ENCODE results near the gene RCAN1.

The RCAN1 gene

DNA sequence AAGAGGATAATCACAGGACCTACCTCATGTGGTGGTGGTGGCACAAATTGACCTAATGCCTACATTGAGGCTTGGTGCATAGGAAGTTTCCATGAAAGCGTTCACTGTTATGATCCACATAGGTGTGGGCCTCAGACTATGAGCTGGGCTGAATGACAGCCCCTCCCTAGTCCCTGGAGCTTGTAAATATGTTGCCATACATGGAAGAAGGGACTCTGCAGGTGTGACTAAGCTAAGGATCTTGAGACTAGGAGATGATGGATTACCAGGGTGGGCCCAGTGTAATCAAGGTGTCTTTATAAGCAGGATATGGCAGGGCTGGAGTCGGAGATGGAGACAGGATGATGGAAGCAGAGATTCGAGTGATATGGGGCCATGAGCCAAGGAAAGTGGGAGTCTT, 71.9 kb downstream of the RCAN1 start:
- Histone ChIP-seq H2AFZ (ENCODE audit: low read depth, low read length) (no peak overlapping the region), H3K36me3 (replicated peaks; ENCODE audit: low read depth, low read length) (peaks cover 2% of the 10 kb centered on the region), H3K9ac (ENCODE audit: low read length) (no peak overlapping the region), H3K4me1 (ENCODE audit: low read length) (peaks cover 28% of the 10 kb centered on the region), H4K20me1 (ENCODE audit: insufficient read depth, low read length) (no peaks in the 10 kb centered on the region), H3K27ac (ENCODE audit: low read length) (no peak overlapping the region), H3K4me2 (ENCODE audit: low read length) (no peak overlapping the region), H3K79me2 (ENCODE audit: low read length) (no peaks in the 10 kb centered on the region), H3K9me3 (ENCODE audit: insufficient read depth, low read length) (no peaks in the 10 kb centered on the region), H3K27me3 (ENCODE audit: low read depth, low read length) (no peaks in the 10 kb centered on the region), H3K4me3 (ENCODE audit: low read length) (no peak overlapping the region)
- TF ChIP-seq EZH2phosphoT487 (IDR thresholded peaks at IDR 0.05; ENCODE audit: low read depth) = no peak
- TF ChIP-seq, protein P1, sequence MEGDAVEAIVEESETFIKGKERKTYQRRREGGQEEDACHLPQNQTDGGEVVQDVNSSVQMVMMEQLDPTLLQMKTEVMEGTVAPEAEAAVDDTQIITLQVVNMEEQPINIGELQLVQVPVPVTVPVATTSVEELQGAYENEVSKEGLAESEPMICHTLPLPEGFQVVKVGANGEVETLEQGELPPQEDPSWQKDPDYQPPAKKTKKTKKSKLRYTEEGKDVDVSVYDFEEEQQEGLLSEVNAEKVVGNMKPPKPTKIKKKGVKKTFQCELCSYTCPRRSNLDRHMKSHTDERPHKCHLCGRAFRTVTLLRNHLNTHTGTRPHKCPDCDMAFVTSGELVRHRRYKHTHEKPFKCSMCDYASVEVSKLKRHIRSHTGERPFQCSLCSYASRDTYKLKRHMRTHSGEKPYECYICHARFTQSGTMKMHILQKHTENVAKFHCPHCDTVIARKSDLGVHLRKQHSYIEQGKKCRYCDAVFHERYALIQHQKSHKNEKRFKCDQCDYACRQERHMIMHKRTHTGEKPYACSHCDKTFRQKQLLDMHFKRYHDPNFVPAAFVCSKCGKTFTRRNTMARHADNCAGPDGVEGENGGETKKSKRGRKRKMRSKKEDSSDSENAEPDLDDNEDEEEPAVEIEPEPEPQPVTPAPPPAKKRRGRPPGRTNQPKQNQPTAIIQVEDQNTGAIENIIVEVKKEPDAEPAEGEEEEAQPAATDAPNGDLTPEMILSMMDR (IDR thresholded peaks at IDR 0.05; ENCODE audit: low read depth, low read length) = no peak

DNA sequence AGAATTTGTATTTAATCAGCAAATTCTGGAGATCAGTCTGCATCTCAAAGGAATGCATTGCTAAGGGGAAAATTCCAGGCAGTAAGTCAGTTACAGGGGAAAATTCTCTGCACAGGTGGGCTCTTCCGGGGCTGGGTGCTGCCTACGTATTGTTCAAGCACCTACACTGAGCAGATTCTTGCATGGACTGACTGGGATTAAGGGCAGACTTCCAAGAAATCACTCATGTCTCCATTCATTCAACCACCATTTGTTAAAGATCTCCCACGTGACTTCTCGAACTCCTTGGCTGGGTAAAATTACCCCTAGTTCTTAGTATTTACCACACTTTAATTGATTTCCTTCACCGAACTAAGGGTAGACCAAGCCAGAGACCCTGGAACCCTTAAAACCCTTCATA, 74.7 kb downstream of the RCAN1 start:
- H3K27ac ChIP-seq (ENCODE audit: low read length) = no peak overlapping the region
- H3K9ac ChIP-seq (ENCODE audit: low read length) = no peak overlapping the region
- H3K36me3 ChIP-seq (replicated peaks; ENCODE audit: low read depth, low read length) = peaks cover 2% of the 10 kb centered on the region
- H2AFZ ChIP-seq (ENCODE audit: low read depth, low read length) = no peak overlapping the region
- no peaks in the 10 kb centered on the region for H3K27me3 ChIP-seq (ENCODE audit: low read depth, low read length)
- H3K4me2 ChIP-seq (ENCODE audit: low read length) = no peak overlapping the region
- H3K4me1 ChIP-seq (ENCODE audit: low read length) = peaks cover 9% of the 10 kb centered on the region
- no peaks in the 10 kb centered on the region for H3K79me2 ChIP-seq (ENCODE audit: low read length)
- no peak overlapping the region for H3K4me3 ChIP-seq (ENCODE audit: low read length)
- H4K20me1 ChIP-seq (ENCODE audit: insufficient read depth, low read length) = no peaks in the 10 kb centered on the region
- H3K9me3 ChIP-seq (ENCODE audit: insufficient read depth, low read length) = no peaks in the 10 kb centered on the region
- TF ChIP-seq, protein P1 (IDR thresholded peaks at IDR 0.05; ENCODE audit: low read depth, low read length) = no peak

DNA sequence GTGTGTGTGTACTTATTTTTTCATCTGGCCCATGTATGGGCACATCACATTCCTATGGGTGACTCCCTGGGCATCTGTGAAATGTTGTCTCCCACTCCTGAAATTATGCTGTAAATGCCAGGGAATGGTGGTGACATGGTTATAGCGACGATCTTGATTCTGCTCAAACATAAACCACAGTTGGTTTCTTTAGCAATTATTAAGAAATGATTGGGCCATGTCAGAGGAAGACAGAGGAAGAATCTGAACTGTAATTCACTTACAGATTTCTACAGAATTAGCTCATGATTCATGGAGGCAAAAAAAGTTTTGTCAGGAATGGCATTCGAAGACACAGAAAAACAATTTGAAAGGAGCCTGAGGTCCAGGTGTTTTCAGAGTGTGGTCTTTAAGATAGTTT, 77.1 kb downstream of the RCAN1 start:
- H3K79me2 ChIP-seq (ENCODE audit: low read length) = no peaks in the 10 kb centered on the region
- no peaks in the 10 kb centered on the region for H4K20me1 ChIP-seq (ENCODE audit: insufficient read depth, low read length)
- no peaks in the 10 kb centered on the region for H3K4me1 ChIP-seq (ENCODE audit: low read length)
- no peaks in the 10 kb centered on the region for H3K36me3 ChIP-seq (replicated peaks; ENCODE audit: low read depth, low read length)
- H3K9ac ChIP-seq (ENCODE audit: low read length) = no peak overlapping the region
- H3K27ac ChIP-seq (ENCODE audit: low read length) = no peak overlapping the region
- no peaks in the 10 kb centered on the region for H3K27me3 ChIP-seq (ENCODE audit: low read depth, low read length)
- H3K4me3 ChIP-seq (ENCODE audit: low read length) = no peak overlapping the region
- no peak overlapping the region for H2AFZ ChIP-seq (ENCODE audit: low read depth, low read length)
- H3K9me3 ChIP-seq (ENCODE audit: insufficient read depth, low read length) = no peaks in the 10 kb centered on the region
- TF ChIP-seq, protein P1 (IDR thresholded peaks at IDR 0.05; ENCODE audit: low read depth, low read length) = no peak
- TF ChIP-seq EZH2phosphoT487 (IDR thresholded peaks at IDR 0.05; ENCODE audit: low read depth) = no peak
- no peak overlapping the region for H3K4me2 ChIP-seq (ENCODE audit: low read length)

DNA sequence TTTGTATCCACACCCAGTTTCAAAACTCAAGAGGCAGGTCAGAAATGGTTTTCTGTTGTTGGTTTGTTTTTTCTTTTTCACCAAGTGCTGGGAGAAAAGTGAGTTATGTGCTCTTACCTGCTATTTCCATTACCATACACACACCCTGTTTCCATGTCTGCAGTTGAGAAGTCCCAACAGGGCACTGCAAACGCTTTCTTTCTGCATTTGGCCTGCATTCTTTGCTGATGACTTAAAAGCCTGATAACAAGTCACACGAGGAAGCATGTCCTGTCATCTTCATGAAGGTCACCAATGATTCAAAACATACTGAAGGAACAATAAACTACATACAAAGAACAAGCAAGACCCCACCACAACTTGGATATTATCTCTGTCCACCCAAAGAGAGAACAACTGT, 78.1 kb downstream of the RCAN1 start:
- Histone ChIP-seq H3K36me3 (replicated peaks; ENCODE audit: low read depth, low read length) (no peaks in the 10 kb centered on the region), H3K4me1 (ENCODE audit: low read length) (no peaks in the 10 kb centered on the region), H3K27ac (ENCODE audit: low read length) (no peak overlapping the region), H4K20me1 (ENCODE audit: insufficient read depth, low read length) (no peaks in the 10 kb centered on the region), H3K79me2 (ENCODE audit: low read length) (no peaks in the 10 kb centered on the region), H3K27me3 (ENCODE audit: low read depth, low read length) (no peaks in the 10 kb centered on the region), H3K9me3 (ENCODE audit: insufficient read depth, low read length) (no peaks in the 10 kb centered on the region), H3K4me3 (ENCODE audit: low read length) (no peak overlapping the region), H3K9ac (ENCODE audit: low read length) (no peak overlapping the region), H3K4me2 (ENCODE audit: low read length) (no peak overlapping the region), H2AFZ (ENCODE audit: low read depth, low read length) (no peak overlapping the region)
- TF ChIP-seq EZH2phosphoT487 (IDR thresholded peaks at IDR 0.05; ENCODE audit: low read depth) = no peak
- TF ChIP-seq, protein P1 (IDR thresholded peaks at IDR 0.05; ENCODE audit: low read depth, low read length) = no peak

Data from OCI-LY3 (cell line).